SK-N-SH (cell line): ENCODE results near the gene ZNF286A. TPM values are rescaled to one million over a fixed set of nuclear protein-coding genes. Genes with fewer than 3 reads are reported as not detected.
A peak's percentile ranks its signal among the peaks of the same experiment; 100 is the strongest.
"Not testable (repeated sequence)": the region's sequence is repeated elsewhere in the genome, so short reads cannot be mapped to it uniquely, and the experiment has no call there.

ENCODE experiments used
- CTCF ChIA-PET: fragments of 300-600, 350-600 bp; formaldehyde crosslinking; extraction: SDS; loops from one replicate; lab custom pipeline; 2021; lab: Yijun Ruan, JAX
- POLR2A ChIA-PET: fragments of 350-600 bp; sonication (Branson Sonifier 250); formaldehyde crosslinking; extraction: SDS; loops from one replicate; lab custom pipeline; 2020; ENCODE audit warnings: antibody characterized with exemption, inconsistent platforms; lab: Yijun Ruan, JAX
- DNase-seq: peaks from one replicate; pipeline ENCODE4 v3.0.0; 2012
- H2AFZ ChIP-seq: fragments of 200-600 bp; sonication (generic); 2 replicates; pipeline ENCODE4 v1.8.1; 2016; ENCODE audit warnings: antibody characterized with exemption, mild to moderate bottlenecking, low read depth
- H3F3A ChIP-seq: fragments of 200-600 bp; sonication (generic); replicated peaks from 2 replicates; pipeline ENCODE3; 2016; ENCODE audit warnings: antibody characterized with exemption, mild to moderate bottlenecking; ENCODE audit not compliant: insufficient read depth
- H3K27ac ChIP-seq, 2 experiments: fragments of 200-500 bp in 1 of 2; fragments of 200-600 bp in 1 of 2; sonication (Bioruptor generic) in 1 of 2; sonication (generic), shearing (Covaris generic) in 1 of 2; 2 replicates each; pipeline versions ENCODE4 v1.5.1 to v1.6.1; 2014 to 2016; ENCODE audit warnings: low read depth in 2 of 2, inconsistent platforms in 1 of 2, low read length in 1 of 2, mild to moderate bottlenecking in 1 of 2, mixed read lengths in 1 of 2
- H3K27me3 ChIP-seq: fragments of 200-600 bp; sonication (generic), shearing (Covaris generic); 2 replicates; pipeline ENCODE4 v1.6.1; 2016; ENCODE audit warnings: mixed run types; ENCODE audit not compliant: insufficient read depth
- H3K36me3 ChIP-seq, 2 experiments: fragments of 200-500 bp in 1 of 2; fragments of 200-600 bp in 1 of 2; sonication (Bioruptor generic) in 1 of 2; sonication (generic) in 1 of 2; replicated peaks in 1 of 2; 2 replicates each; pipeline versions ENCODE3 to v1.5.1; 2014 to 2016; ENCODE audit warnings: low read length in 1 of 2, mild to moderate bottlenecking in 1 of 2; ENCODE audit not compliant: insufficient read depth in 2 of 2, control insufficient read depth in 1 of 2
- H3K4me1 ChIP-seq, 2 experiments: fragments of 200-500 bp in 1 of 2; fragments of 200-600 bp in 1 of 2; sonication (Bioruptor generic) in 1 of 2; sonication (generic), shearing (Covaris generic) in 1 of 2; 2 replicates each; pipeline versions ENCODE4 v1.5.1 to v1.6.1; 2014 to 2016; ENCODE audit warnings: low read depth in 1 of 2, low read length in 1 of 2, mixed run types in 1 of 2; ENCODE audit not compliant: insufficient read depth in 2 of 2, control insufficient read depth in 1 of 2
- H3K4me2 ChIP-seq: fragments of 200-600 bp; sonication (generic), shearing (Covaris generic); 2 replicates; pipeline ENCODE4 v1.6.1; 2017; ENCODE audit warnings: mixed run types
- H3K4me3 ChIP-seq, 2 experiments: fragments of 200-500 bp in 1 of 2; fragments of 200-600 bp in 1 of 2; sonication (Bioruptor generic) in 1 of 2; sonication (generic), shearing (Covaris generic) in 1 of 2; 2 replicates each; pipeline versions ENCODE4 v1.5.1 to v1.8.1; 2014 to 2016; ENCODE audit warnings: low read depth in 2 of 2, inconsistent platforms in 1 of 2, low read length in 1 of 2, mild to moderate bottlenecking in 1 of 2, mixed read lengths in 1 of 2, moderate library complexity in 1 of 2
- H3K79me2 ChIP-seq: fragments of 200-600 bp; sonication (generic); 2 replicates; pipeline ENCODE4 v1.8.1; 2017; ENCODE audit warnings: mild to moderate bottlenecking; ENCODE audit not compliant: insufficient read depth
- H3K9ac ChIP-seq: fragments of 200-600 bp; sonication (generic); 2 replicates; pipeline ENCODE4 v1.6.1; 2017; ENCODE audit warnings: mixed run types
- H3K9me2 ChIP-seq: fragments of 200-600 bp; sonication (generic); 2 replicates; pipeline ENCODE4 v1.6.1; 2017; ENCODE audit warnings: mixed run types
- H3K9me3 ChIP-seq: fragments of 200-600 bp; sonication (generic); 2 replicates; pipeline ENCODE4 v1.6.1; 2017; ENCODE audit warnings: mixed run types, mild to moderate bottlenecking, moderate library complexity
- H4K20me1 ChIP-seq: fragments of 200-600 bp; sonication (generic); 2 replicates; pipeline ENCODE4 v1.6.1; 2017; ENCODE audit warnings: mild to moderate bottlenecking, mixed run types; ENCODE audit not compliant: insufficient read depth
- ELF1 ChIP-seq: IDR thresholded peaks from 2 replicates; pipeline ENCODE4 v1.4.0; 2012
- GABPA ChIP-seq: IDR thresholded peaks from 2 replicates; pipeline ENCODE4 v1.4.0; 2012; ENCODE audit warnings: low read depth, mild to moderate bottlenecking
- MAX ChIP-seq: IDR thresholded peaks from 2 replicates; pipeline ENCODE4 v1.4.0; 2012; ENCODE audit warnings: low read depth
- MXI1 ChIP-seq: IDR thresholded peaks from 2 replicates; pipeline ENCODE4 v1.6.1; 2012; ENCODE audit warnings: mild to moderate bottlenecking, low read depth, low read length, improper control_type of control experiment
- POLR2AphosphoS5 ChIP-seq: IDR thresholded peaks from 2 replicates; pipeline ENCODE4 v1.6.1; 2012; ENCODE audit warnings: low read depth, low read length
- TAF1 ChIP-seq: IDR thresholded peaks from 2 replicates; pipeline ENCODE4 v1.6.1; 2012; ENCODE audit warnings: low read depth, mild to moderate bottlenecking, low read length, moderate library complexity, borderline replicate concordance
- ZBTB33 ChIP-seq: IDR thresholded peaks from 2 replicates; pipeline ENCODE4 v1.4.0; 2012; ENCODE audit warnings: low read depth, borderline replicate concordance
- WGBS: methylation state at CpG from one replicate; pipeline ENCODE4 v1.1.6; 2017; ENCODE audit warnings: low lambda C conversion rate; 5-methylcytosine and 5-hydroxymethylcytosine counted together
- polyA plus RNA-seq, 3 experiments: library from polyadenylated mRNA; depleted of rRNA; stranded (reverse); fragments of >200 nt; gene quantifications; 2 replicates each; pipeline ENCODE4 v1.2.3, GENCODE V29; 2012
- TF ChIP-seq, protein P1 (sequence below): fragments of 200-600 bp; sonication (generic); IDR thresholded peaks from 2 replicates; pipeline ENCODE4 v1.6.1; 2017; ENCODE audit warnings: antibody characterized with exemption, mild to moderate bottlenecking, moderate library complexity

Gene ZNF286A
- polyA plus RNA-seq, 1 of the 3 experiments (the other 2 are of a cell fraction) = 16.5 TPM

DNA sequence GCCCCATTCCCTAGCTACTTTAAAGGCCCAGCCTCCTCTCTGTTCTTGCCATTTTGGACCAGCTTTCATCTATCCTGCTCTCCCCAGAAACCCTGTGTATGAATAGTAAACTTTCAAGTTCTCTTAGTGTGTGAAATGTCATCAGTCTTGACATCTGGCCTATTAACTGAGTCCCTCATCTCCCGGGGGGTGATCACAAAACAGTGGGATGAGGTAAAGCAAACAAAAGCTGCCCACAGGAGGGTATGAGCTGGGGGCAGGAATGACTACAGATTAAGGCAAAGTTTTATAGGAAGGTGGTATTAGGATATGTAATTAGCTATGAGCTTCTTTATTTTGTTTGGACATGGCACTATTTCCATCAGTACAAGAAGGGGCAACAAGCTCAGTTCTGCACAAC is 24.9 kb upstream of the ZNF286A start:
- H3K36me3 ChIP-seq = peaks cover 6 to 10% of the 10 kb centered on the region in 2 experiments
- POLR2A ChIA-PET, H3K27me3 ChIP-seq, H3K4me2 ChIP-seq, CTCF ChIA-PET, H3K4me1 ChIP-seq, H3F3A ChIP-seq, H2AFZ ChIP-seq, H3K4me3 ChIP-seq, H3K9me3 ChIP-seq, DNase-seq, H4K20me1 ChIP-seq, H3K27ac ChIP-seq, H3K9me2 ChIP-seq, H3K79me2 ChIP-seq, H3K9ac ChIP-seq: not testable (repeated sequence)
- WGBS = 100% methylated on average over 1 of the region's 1 CpG

GRCh38 chr17:15675991-15676390 is 23.6 kb upstream of the ZNF286A start:
- H3K27ac ChIP-seq, H3K4me2 ChIP-seq, POLR2A ChIA-PET, H3K27me3 ChIP-seq, H3K4me3 ChIP-seq, H3K4me1 ChIP-seq, H2AFZ ChIP-seq, H3K79me2 ChIP-seq, DNase-seq, H3K9me3 ChIP-seq, CTCF ChIA-PET, H3F3A ChIP-seq, H3K9ac ChIP-seq, H4K20me1 ChIP-seq, H3K9me2 ChIP-seq: not testable (repeated sequence)
- peaks cover 6 to 10% of the 10 kb centered on the region in 2 experiments for H3K36me3 ChIP-seq
- WGBS = 84% methylated on average over 6 of the region's 6 CpGs

DNA sequence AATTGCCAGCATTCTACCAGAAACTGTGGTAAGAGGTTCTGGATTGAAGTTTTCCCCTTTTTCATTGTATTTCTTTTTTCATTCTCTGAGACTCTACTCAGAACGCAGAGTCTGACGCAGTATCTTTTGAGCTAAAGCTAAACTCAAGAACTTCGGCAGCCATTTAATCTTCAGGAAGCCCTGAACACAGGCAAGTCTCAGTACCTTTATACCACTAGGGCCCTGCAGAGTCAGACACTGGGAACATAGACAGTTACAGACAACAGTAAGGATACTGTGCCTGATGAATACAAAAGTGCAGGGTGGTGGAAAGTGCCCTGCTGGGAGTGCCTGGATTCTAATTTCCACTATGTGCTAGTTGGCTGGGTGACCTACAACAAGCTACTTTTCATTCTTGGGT is 16.4 kb upstream of the ZNF286A start:
- H3K36me3 ChIP-seq, CTCF ChIA-PET, DNase-seq, H4K20me1 ChIP-seq, POLR2A ChIA-PET, H3K9me3 ChIP-seq, H3K27ac ChIP-seq, H3K79me2 ChIP-seq, H3F3A ChIP-seq, H3K4me1 ChIP-seq, H3K27me3 ChIP-seq, H3K9ac ChIP-seq, H3K9me2 ChIP-seq: not testable (repeated sequence)
- peak overlapping the region; percentile 100; the same call in 1 of the 2 replicates for H2AFZ ChIP-seq
- H3K4me3 ChIP-seq = peak overlapping the region; percentile 56 to 86; a peak in 3 of 4 replicates
- WGBS = 98% methylated on average over 3 of the region's 3 CpGs
- H3K4me2 ChIP-seq = peak overlapping the region; percentile 98

- H3K79me2 ChIP-seq, H3F3A ChIP-seq, H3K9me2 ChIP-seq, H3K27me3 ChIP-seq: not testable (repeated sequence)
- Histone ChIP-seq H3K4me2 (peak within 1 kb of the TSS; percentile 98), H3K4me3 (peak within 1 kb of the TSS; percentile 56 to 86)
- TF ChIP-seq MXI1 (peak; percentile 29; the same call in 1 of the 2 replicates), ELF1 (peak; percentile 65), ZBTB33 (0 out of 2 replicates have a peak, but pooled peaks have one; percentile 46), MAX (peak; percentile 92), TAF1 (peak; percentile 67), GABPA (peak; percentile 91), POLR2AphosphoS5 (peak; percentile 67)
- TF ChIP-seq, protein P1, sequence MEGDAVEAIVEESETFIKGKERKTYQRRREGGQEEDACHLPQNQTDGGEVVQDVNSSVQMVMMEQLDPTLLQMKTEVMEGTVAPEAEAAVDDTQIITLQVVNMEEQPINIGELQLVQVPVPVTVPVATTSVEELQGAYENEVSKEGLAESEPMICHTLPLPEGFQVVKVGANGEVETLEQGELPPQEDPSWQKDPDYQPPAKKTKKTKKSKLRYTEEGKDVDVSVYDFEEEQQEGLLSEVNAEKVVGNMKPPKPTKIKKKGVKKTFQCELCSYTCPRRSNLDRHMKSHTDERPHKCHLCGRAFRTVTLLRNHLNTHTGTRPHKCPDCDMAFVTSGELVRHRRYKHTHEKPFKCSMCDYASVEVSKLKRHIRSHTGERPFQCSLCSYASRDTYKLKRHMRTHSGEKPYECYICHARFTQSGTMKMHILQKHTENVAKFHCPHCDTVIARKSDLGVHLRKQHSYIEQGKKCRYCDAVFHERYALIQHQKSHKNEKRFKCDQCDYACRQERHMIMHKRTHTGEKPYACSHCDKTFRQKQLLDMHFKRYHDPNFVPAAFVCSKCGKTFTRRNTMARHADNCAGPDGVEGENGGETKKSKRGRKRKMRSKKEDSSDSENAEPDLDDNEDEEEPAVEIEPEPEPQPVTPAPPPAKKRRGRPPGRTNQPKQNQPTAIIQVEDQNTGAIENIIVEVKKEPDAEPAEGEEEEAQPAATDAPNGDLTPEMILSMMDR = peak; percentile 44
- TF ChIP-seq, all 33 proteins: peak for 8; not testable (repeated sequence) for 25
- WGBS = 1% methylated on average over 26 of the region's 35 CpGs
- Histone ChIP-seq H3K9ac (peak within 1 kb of the TSS; percentile 77), H2AFZ (peak within 1 kb of the TSS; percentile 100), H3K27ac (peak within 1 kb of the TSS in 1 of 2 experiments; percentile 57; a peak in 1 of 4 replicates)
- H3K9me3 ChIP-seq, H3K4me1 ChIP-seq, H4K20me1 ChIP-seq, CTCF ChIA-PET, H3K36me3 ChIP-seq, POLR2A ChIA-PET: not testable (repeated sequence)
- peak; percentile 74 for DNase-seq
Observed at GRCh38 chr17:15683824-15684478, 15.6 kb upstream of the ZNF286A start, which contains the start of gene TRIM16. Gene TRIM16, minus strand, starts transcription at chr17:15684311. Its CDS starts 32,702 bp downstream, at chr17:15651609.
